GM23338 (cell line): ENCODE measurements around the gene MOCS3. TPM values are rescaled to one million over a fixed set of nuclear protein-coding genes. Genes with fewer than 3 reads are reported as not detected.

Experiments
- ATAC-seq: fragments of 200-7000 bp; cut with Tn5 transposase; 3 replicates; pipeline ENCODE4 v1.9.1; 2020
- DNase-seq: peaks from one replicate; pipeline ENCODE4 v3.0.0-alpha.2; 2015; ENCODE audit warnings: low spot score
- H2AFZ ChIP-seq: fragments of 200-600 bp; sonication (generic); 2 replicates; pipeline ENCODE4 v1.8.0; 2016; ENCODE audit warnings: antibody characterized with exemption, mild to moderate bottlenecking, moderate library complexity
- H3F3A ChIP-seq: fragments of 200-600 bp; sonication (generic); replicated peaks from 2 replicates; pipeline ENCODE4 v1.8.0; 2017; ENCODE audit warnings: antibody characterized with exemption, mixed run types, low read depth
- H3K27ac ChIP-seq: fragments of 200-600 bp; sonication (generic); 2 replicates; pipeline ENCODE4 v1.6.1; 2016; ENCODE audit warnings: low read depth
- H3K27me3 ChIP-seq: fragments of 200-600 bp; sonication (generic); 2 replicates; pipeline ENCODE4 v1.8.0; 2016; ENCODE audit warnings: mild to moderate bottlenecking, mixed run types, moderate library complexity; ENCODE audit not compliant: insufficient read depth
- H3K36me3 ChIP-seq: fragments of 200-600 bp; sonication (generic); 2 replicates; pipeline ENCODE4 v1.8.0; 2016; ENCODE audit warnings: mild to moderate bottlenecking; ENCODE audit not compliant: insufficient read depth
- H3K4me1 ChIP-seq: fragments of 200-600 bp; sonication (generic); 2 replicates; pipeline ENCODE4 v1.8.0; 2016; ENCODE audit warnings: mild to moderate bottlenecking, moderate library complexity; ENCODE audit not compliant: insufficient read depth
- H3K4me2 ChIP-seq: fragments of 200-600 bp; sonication (generic); 2 replicates; pipeline ENCODE4 v1.7.1; 2017; ENCODE audit warnings: mixed run types
- H3K4me3 ChIP-seq: fragments of 200-600 bp; sonication (generic); 2 replicates; pipeline ENCODE4 v1.6.1; 2016; ENCODE audit warnings: mixed run types
- H3K79me2 ChIP-seq: fragments of 200-600 bp; sonication (generic); replicated peaks from 2 replicates; pipeline ENCODE4 v1.8.0; 2017; ENCODE audit warnings: mild to moderate bottlenecking; ENCODE audit not compliant: insufficient read depth
- H3K9me2 ChIP-seq: fragments of 200-600 bp; sonication (generic); 2 replicates; pipeline ENCODE4 v1.8.0; 2017; ENCODE audit not compliant: insufficient read depth
- H4K20me1 ChIP-seq: fragments of 200-600 bp; sonication (generic); replicated peaks from 2 replicates; pipeline ENCODE4 v1.8.0; 2017; ENCODE audit warnings: mild to moderate bottlenecking; ENCODE audit not compliant: insufficient read depth
- H3K27ac Mint-ChIP-seq: 2 replicates; pipeline ENCODE4 v1.8.0; 2020; ENCODE audit warnings: inconsistent platforms, mild to moderate bottlenecking, moderate library complexity, mixed read lengths
- H3K27me3 Mint-ChIP-seq: 3 replicates; pipeline ENCODE4 v1.8.0; 2022; ENCODE audit warnings: low read depth, mild to moderate bottlenecking, moderate library complexity, mixed read lengths, inconsistent platforms; ENCODE audit not compliant: insufficient read depth, poor library complexity
- H3K36me3 Mint-ChIP-seq: 3 replicates; pipeline ENCODE4 v1.8.0; 2021; ENCODE audit warnings: low read depth, mild to moderate bottlenecking, inconsistent platforms, moderate library complexity, mixed read lengths
- H3K4me1 Mint-ChIP-seq: 3 replicates; pipeline ENCODE4 v1.8.0; 2020; ENCODE audit warnings: mild to moderate bottlenecking, inconsistent platforms, mixed read lengths
- H3K4me3 Mint-ChIP-seq: 3 replicates; pipeline ENCODE4 v1.8.0; 2021; ENCODE audit warnings: moderate library complexity, mild to moderate bottlenecking, inconsistent platforms, mixed read lengths
- H3K9me3 Mint-ChIP-seq: 3 replicates; pipeline ENCODE4 v1.8.0; 2020; ENCODE audit warnings: moderate library complexity, mild to moderate bottlenecking, inconsistent platforms, mixed read lengths
- CREB1 ChIP-seq: fragments of 250-450 bp; sonication (Bioruptor Pico); IDR thresholded peaks from 2 replicates; pipeline ENCODE4 v1.5.0; 2020; ENCODE audit warnings: low read depth, mild to moderate bottlenecking, moderate library complexity
- EZH2 ChIP-seq: fragments of 200-600 bp; sonication (generic); IDR thresholded peaks from one replicate; pipeline ENCODE4 v1.8.0; 2017; ENCODE audit warnings: antibody characterized with exemption, mild to moderate bottlenecking, low read depth; ENCODE audit not compliant: unreplicated experiment
- EZH2phosphoT487 ChIP-seq: fragments of 200-600 bp; sonication (generic); IDR thresholded peaks from one replicate; pipeline ENCODE4 v1.8.1; 2018; ENCODE audit warnings: antibody characterized with exemption; ENCODE audit not compliant: unreplicated experiment
- JUNB ChIP-seq: IDR thresholded peaks from one replicate; pipeline ENCODE4 v1.6.1; 2016; ENCODE audit warnings: antibody characterized with exemption; ENCODE audit not compliant: unreplicated experiment
- NANOG ChIP-seq: IDR thresholded peaks from 2 replicates; pipeline ENCODE4 v1.6.1; 2016; ENCODE audit warnings: antibody characterized with exemption, borderline replicate concordance
- POLR2AphosphoS5 ChIP-seq: IDR thresholded peaks from 2 replicates; pipeline ENCODE4 v1.6.1; 2016; ENCODE audit warnings: antibody characterized with exemption, low read depth
- STAT1 ChIP-seq: IDR thresholded peaks from one replicate; pipeline ENCODE4 v1.6.1; 2016; ENCODE audit warnings: antibody characterized with exemption; ENCODE audit not compliant: unreplicated experiment
- ZNF114 ChIP-seq: fragments of 250-450 bp; sonication (Bioruptor Pico); IDR thresholded peaks from 2 replicates; pipeline ENCODE4 v1.5.0; 2020; ENCODE audit warnings: mild to moderate bottlenecking, moderate library complexity
- ZNF331 ChIP-seq: fragments of 250-450 bp; sonication (Bioruptor Pico); IDR thresholded peaks from 2 replicates; pipeline ENCODE4 v1.5.0; 2020; ENCODE audit warnings: low read depth, mild to moderate bottlenecking, moderate library complexity
- polyA plus RNA-seq: library from polyadenylated mRNA; unstranded; fragments of >200 nt; fragmentation: Nextera tagmentation; extraction: Ambion mirVana; gene quantifications from 2 replicates; pipeline ENCODE4 v1.2.1, GENCODE V29; 2016
- total RNA-seq: library from RNA; depleted of rRNA; stranded (reverse); fragments of >200 nt; shearing (Covaris generic); gene quantifications from 2 replicates; pipeline ENCODE4 v1.2.3, GENCODE V29; 2014
- TF ChIP-seq, protein P1 (sequence below), 2 experiments: fragments of 200-600 bp in 1 of 2; sonication (generic) in 1 of 2; conservative IDR thresholded peaks; 2 replicates each; pipeline versions ENCODE4 v1.5.1 to v1.6.1; 2016 to 2017; ENCODE audit warnings: antibody characterized with exemption in 2 of 2, low read depth in 2 of 2, mild to moderate bottlenecking in 2 of 2, moderate library complexity in 1 of 2
- TF ChIP-seq, protein P2 (sequence below): IDR thresholded peaks from 2 replicates; pipeline ENCODE4 v1.6.1; 2016; ENCODE audit warnings: antibody characterized with exemption
- TF ChIP-seq, protein P3 (sequence below): IDR thresholded peaks from one replicate; pipeline ENCODE4 v1.6.1; 2018; ENCODE audit warnings: antibody characterized with exemption; ENCODE audit not compliant: unreplicated experiment
- TF ChIP-seq, protein P4 (sequence below): fragments of 250-450 bp; sonication (Bioruptor Pico); IDR thresholded peaks from 2 replicates; pipeline ENCODE4 v1.5.0; 2020; ENCODE audit warnings: mild to moderate bottlenecking, moderate library complexity

MOCS3 gene
- total and polyA plus RNA-seq, 2 experiments from 2014 or later, result 2.2 to 9.1 TPM

DNA sequence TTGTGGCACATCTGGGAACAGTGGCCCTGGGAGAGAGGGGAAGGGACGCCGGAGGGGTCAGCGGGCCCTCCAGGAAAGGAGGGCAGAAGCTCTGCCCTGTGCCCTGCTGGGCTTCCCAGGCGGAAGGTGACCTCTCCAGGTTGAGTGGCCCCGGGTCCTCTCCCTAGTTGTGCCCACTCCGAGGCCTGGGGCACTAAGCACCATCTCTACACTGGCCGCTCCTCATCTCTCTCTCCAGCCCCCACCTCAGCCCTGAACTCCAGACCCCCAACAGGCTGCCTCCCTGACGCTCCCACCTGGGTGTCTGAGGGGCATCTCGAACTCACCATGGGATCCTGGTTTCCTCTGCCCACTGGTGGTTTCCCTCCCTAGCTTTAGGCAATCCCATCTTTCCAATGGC lies 46.2 kb downstream of the MOCS3 start:
- TF ChIP-seq EZH2phosphoT487 (no peak), POLR2AphosphoS5 (no peak), STAT1 (no peak), CREB1 (CRISPR knock-in tag) (no peak), NANOG (no peak), EZH2 (no peak), JUNB (no peak), ZNF331 (CRISPR knock-in tag) (no peak), ZNF114 (CRISPR knock-in tag) (no peak)
- TF ChIP-seq, protein P1, sequence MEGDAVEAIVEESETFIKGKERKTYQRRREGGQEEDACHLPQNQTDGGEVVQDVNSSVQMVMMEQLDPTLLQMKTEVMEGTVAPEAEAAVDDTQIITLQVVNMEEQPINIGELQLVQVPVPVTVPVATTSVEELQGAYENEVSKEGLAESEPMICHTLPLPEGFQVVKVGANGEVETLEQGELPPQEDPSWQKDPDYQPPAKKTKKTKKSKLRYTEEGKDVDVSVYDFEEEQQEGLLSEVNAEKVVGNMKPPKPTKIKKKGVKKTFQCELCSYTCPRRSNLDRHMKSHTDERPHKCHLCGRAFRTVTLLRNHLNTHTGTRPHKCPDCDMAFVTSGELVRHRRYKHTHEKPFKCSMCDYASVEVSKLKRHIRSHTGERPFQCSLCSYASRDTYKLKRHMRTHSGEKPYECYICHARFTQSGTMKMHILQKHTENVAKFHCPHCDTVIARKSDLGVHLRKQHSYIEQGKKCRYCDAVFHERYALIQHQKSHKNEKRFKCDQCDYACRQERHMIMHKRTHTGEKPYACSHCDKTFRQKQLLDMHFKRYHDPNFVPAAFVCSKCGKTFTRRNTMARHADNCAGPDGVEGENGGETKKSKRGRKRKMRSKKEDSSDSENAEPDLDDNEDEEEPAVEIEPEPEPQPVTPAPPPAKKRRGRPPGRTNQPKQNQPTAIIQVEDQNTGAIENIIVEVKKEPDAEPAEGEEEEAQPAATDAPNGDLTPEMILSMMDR (conservative IDR thresholded peaks at IDR 0.05; ENCODE audit: low read depth in 2 of 2), result no peak
- TF ChIP-seq, protein P2, sequence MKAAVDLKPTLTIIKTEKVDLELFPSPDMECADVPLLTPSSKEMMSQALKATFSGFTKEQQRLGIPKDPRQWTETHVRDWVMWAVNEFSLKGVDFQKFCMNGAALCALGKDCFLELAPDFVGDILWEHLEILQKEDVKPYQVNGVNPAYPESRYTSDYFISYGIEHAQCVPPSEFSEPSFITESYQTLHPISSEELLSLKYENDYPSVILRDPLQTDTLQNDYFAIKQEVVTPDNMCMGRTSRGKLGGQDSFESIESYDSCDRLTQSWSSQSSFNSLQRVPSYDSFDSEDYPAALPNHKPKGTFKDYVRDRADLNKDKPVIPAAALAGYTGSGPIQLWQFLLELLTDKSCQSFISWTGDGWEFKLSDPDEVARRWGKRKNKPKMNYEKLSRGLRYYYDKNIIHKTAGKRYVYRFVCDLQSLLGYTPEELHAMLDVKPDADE, result no peak
- TF ChIP-seq, protein P3, sequence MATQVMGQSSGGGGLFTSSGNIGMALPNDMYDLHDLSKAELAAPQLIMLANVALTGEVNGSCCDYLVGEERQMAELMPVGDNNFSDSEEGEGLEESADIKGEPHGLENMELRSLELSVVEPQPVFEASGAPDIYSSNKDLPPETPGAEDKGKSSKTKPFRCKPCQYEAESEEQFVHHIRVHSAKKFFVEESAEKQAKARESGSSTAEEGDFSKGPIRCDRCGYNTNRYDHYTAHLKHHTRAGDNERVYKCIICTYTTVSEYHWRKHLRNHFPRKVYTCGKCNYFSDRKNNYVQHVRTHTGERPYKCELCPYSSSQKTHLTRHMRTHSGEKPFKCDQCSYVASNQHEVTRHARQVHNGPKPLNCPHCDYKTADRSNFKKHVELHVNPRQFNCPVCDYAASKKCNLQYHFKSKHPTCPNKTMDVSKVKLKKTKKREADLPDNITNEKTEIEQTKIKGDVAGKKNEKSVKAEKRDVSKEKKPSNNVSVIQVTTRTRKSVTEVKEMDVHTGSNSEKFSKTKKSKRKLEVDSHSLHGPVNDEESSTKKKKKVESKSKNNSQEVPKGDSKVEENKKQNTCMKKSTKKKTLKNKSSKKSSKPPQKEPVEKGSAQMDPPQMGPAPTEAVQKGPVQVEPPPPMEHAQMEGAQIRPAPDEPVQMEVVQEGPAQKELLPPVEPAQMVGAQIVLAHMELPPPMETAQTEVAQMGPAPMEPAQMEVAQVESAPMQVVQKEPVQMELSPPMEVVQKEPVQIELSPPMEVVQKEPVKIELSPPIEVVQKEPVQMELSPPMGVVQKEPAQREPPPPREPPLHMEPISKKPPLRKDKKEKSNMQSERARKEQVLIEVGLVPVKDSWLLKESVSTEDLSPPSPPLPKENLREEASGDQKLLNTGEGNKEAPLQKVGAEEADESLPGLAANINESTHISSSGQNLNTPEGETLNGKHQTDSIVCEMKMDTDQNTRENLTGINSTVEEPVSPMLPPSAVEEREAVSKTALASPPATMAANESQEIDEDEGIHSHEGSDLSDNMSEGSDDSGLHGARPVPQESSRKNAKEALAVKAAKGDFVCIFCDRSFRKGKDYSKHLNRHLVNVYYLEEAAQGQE, result no peak
- TF ChIP-seq, protein P4, sequence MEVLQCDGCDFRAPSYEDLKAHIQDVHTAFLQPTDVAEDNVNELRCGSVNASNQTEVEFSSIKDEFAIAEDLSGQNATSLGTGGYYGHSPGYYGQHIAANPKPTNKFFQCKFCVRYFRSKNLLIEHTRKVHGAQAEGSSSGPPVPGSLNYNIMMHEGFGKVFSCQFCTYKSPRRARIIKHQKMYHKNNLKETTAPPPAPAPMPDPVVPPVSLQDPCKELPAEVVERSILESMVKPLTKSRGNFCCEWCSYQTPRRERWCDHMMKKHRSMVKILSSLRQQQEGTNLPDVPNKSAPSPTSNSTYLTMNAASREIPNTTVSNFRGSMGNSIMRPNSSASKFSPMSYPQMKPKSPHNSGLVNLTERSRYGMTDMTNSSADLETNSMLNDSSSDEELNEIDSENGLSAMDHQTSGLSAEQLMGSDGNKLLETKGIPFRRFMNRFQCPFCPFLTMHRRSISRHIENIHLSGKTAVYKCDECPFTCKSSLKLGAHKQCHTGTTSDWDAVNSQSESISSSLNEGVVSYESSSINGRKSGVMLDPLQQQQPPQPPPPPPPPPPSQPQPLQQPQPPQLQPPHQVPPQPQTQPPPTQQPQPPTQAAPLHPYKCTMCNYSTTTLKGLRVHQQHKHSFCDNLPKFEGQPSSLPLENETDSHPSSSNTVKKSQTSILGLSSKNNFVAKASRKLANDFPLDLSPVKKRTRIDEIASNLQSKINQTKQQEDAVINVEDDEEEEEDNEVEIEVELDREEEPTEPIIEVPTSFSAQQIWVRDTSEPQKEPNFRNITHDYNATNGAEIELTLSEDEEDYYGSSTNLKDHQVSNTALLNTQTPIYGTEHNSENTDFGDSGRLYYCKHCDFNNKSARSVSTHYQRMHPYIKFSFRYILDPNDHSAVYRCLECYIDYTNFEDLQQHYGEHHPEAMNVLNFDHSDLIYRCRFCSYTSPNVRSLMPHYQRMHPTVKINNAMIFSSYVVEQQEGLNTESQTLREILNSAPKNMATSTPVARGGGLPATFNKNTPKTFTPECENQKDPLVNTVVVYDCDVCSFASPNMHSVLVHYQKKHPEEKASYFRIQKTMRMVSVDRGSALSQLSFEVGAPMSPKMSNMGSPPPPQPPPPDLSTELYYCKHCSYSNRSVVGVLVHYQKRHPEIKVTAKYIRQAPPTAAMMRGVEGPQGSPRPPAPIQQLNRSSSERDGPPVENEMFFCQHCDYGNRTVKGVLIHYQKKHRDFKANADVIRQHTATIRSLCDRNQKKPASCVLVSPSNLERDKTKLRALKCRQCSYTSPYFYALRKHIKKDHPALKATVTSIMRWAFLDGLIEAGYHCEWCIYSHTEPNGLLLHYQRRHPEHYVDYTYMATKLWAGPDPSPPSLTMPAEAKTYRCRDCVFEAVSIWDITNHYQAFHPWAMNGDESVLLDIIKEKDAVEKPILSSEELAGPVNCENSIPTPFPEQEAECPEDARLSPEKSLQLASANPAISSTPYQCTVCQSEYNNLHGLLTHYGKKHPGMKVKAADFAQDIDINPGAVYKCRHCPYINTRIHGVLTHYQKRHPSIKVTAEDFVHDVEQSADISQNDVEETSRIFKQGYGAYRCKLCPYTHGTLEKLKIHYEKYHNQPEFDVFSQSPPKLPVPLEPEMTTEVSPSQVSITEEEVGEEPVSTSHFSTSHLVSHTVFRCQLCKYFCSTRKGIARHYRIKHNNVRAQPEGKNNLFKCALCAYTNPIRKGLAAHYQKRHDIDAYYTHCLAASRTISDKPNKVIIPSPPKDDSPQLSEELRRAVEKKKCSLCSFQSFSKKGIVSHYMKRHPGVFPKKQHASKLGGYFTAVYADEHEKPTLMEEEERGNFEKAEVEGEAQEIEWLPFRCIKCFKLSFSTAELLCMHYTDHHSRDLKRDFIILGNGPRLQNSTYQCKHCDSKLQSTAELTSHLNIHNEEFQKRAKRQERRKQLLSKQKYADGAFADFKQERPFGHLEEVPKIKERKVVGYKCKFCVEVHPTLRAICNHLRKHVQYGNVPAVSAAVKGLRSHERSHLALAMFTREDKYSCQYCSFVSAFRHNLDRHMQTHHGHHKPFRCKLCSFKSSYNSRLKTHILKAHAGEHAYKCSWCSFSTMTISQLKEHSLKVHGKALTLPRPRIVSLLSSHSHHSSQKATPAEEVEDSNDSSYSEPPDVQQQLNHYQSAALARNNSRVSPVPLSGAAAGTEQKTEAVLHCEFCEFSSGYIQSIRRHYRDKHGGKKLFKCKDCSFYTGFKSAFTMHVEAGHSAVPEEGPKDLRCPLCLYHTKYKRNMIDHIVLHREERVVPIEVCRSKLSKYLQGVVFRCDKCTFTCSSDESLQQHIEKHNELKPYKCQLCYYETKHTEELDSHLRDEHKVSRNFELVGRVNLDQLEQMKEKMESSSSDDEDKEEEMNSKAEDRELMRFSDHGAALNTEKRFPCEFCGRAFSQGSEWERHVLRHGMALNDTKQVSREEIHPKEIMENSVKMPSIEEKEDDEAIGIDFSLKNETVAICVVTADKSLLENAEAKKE (CRISPR knock-in tag), result no peak
- H3K36me3 Mint-ChIP-seq, result peaks cover 17% of the 10 kb centered on the region; the same call in 2 of the 3 replicates
- H3K27me3 Mint-ChIP-seq, result peaks cover 8% of the 10 kb centered on the region
- no peaks in the 10 kb centered on the region for H3K9me2 ChIP-seq
- no peaks in the 10 kb centered on the region for H4K20me1 ChIP-seq
- H3K27ac ChIP-seq, result no peak overlapping the region
- no peak overlapping the region for H3K27ac Mint-ChIP-seq
- H3K4me2 ChIP-seq, result no peak overlapping the region
- DNase-seq (no peak), ATAC-seq (no peak)
- no peaks in the 10 kb centered on the region for H3F3A ChIP-seq
- H3K36me3 ChIP-seq, result no peaks in the 10 kb centered on the region
- no peaks in the 10 kb centered on the region for H3K4me1 ChIP-seq
- H3K27me3 ChIP-seq, result no peaks in the 10 kb centered on the region
- peaks cover 4% of the 10 kb centered on the region; the same call in 2 of the 3 replicates for H3K4me1 Mint-ChIP-seq
- no peaks in the 10 kb centered on the region for H3K79me2 ChIP-seq
- H2AFZ ChIP-seq, result no peak overlapping the region
- H3K9me3 Mint-ChIP-seq, result no peaks in the 10 kb centered on the region
- no peak overlapping the region for H3K4me3 ChIP-seq
- H3K4me3 Mint-ChIP-seq, result no peak overlapping the region
